KMS-11 (cell line): ENCODE data around the gene FEM1A.
A peak's percentile ranks its signal among the peaks of the same experiment; 100 is the strongest.

Source experiments
- H2AFZ ChIP-seq: fragments of 200-600 bp; sonication (generic); 2 replicates; pipeline ENCODE4 v1.6.1; 2016; ENCODE audit warnings: antibody characterized with exemption, mixed run types, low read depth
- H3K27ac ChIP-seq: fragments of 200-600 bp; sonication (generic); 2 replicates; pipeline ENCODE4 v1.6.1; 2016; ENCODE audit warnings: mild to moderate bottlenecking, mixed run types
- H3K27me3 ChIP-seq: fragments of 200-600 bp; sonication (generic); 2 replicates; pipeline ENCODE4 v1.6.1; 2017; ENCODE audit warnings: mild to moderate bottlenecking, low read depth, mixed run types, moderate library complexity; ENCODE audit not compliant: insufficient read depth
- H3K36me3 ChIP-seq: fragments of 200-600 bp; sonication (generic); 2 replicates; pipeline ENCODE4 v1.6.1; 2017; ENCODE audit warnings: mild to moderate bottlenecking, mixed run types; ENCODE audit not compliant: insufficient read depth
- H3K4me1 ChIP-seq: fragments of 200-600 bp; sonication (generic); 2 replicates; pipeline ENCODE4 v1.6.1; 2016; ENCODE audit warnings: mild to moderate bottlenecking, low read depth, mixed run types; ENCODE audit not compliant: poor library complexity, severe bottlenecking
- H3K4me2 ChIP-seq: fragments of 200-600 bp; sonication (generic); 2 replicates; pipeline ENCODE4 v1.7.0; 2016; ENCODE audit warnings: mild to moderate bottlenecking, mixed run types
- H3K4me3 ChIP-seq: fragments of 200-600 bp; sonication (generic); IDR thresholded peaks from 2 replicates; pipeline ENCODE4 v1.6.1; 2017; ENCODE audit warnings: low read depth, low read length, mixed read lengths; ENCODE audit not compliant: insufficient read depth
- H3K79me2 ChIP-seq: fragments of 200-600 bp; sonication (generic); 2 replicates; pipeline ENCODE4 v1.6.1; 2016; ENCODE audit warnings: low read depth, mixed run types; ENCODE audit not compliant: insufficient read depth
- H3K9ac ChIP-seq: fragments of 200-600 bp; sonication (generic); 2 replicates; pipeline ENCODE4 v1.6.1; 2016; ENCODE audit warnings: mild to moderate bottlenecking, mixed run types
- H4K20me1 ChIP-seq: fragments of 200-600 bp; sonication (generic); 2 replicates; pipeline ENCODE4 v1.6.1; 2016; ENCODE audit warnings: mild to moderate bottlenecking, mixed run types; ENCODE audit not compliant: insufficient read depth
- CTCF ChIP-seq: fragments of 200-600 bp; sonication (generic); conservative IDR thresholded peaks from 2 replicates; pipeline ENCODE4 v1.6.1; 2017; ENCODE audit warnings: low read depth, mild to moderate bottlenecking, antibody characterized with exemption, low read length, moderate library complexity, mixed read lengths

Gene FEM1A

GRCh38 chr19:4815426-4816201, 24.1 kb downstream of the FEM1A start:
- Histone ChIP-seq H3K27me3 (no peaks in the 10 kb centered on the region), H3K4me2 (peak overlapping the region; percentile 67; the same call in 1 of the 2 replicates), H3K4me1 (peaks cover 36% of the 10 kb centered on the region), H3K36me3 (no peaks in the 10 kb centered on the region), H3K27ac (no peak overlapping the region), H3K79me2 (no peaks in the 10 kb centered on the region), H3K9ac (no peak overlapping the region), H4K20me1 (no peaks in the 10 kb centered on the region), H2AFZ (peak overlapping the region; percentile 36; the same call in 1 of the 2 replicates), H3K4me3 (no peak overlapping the region)
- TF ChIP-seq CTCF: no peak

DNA sequence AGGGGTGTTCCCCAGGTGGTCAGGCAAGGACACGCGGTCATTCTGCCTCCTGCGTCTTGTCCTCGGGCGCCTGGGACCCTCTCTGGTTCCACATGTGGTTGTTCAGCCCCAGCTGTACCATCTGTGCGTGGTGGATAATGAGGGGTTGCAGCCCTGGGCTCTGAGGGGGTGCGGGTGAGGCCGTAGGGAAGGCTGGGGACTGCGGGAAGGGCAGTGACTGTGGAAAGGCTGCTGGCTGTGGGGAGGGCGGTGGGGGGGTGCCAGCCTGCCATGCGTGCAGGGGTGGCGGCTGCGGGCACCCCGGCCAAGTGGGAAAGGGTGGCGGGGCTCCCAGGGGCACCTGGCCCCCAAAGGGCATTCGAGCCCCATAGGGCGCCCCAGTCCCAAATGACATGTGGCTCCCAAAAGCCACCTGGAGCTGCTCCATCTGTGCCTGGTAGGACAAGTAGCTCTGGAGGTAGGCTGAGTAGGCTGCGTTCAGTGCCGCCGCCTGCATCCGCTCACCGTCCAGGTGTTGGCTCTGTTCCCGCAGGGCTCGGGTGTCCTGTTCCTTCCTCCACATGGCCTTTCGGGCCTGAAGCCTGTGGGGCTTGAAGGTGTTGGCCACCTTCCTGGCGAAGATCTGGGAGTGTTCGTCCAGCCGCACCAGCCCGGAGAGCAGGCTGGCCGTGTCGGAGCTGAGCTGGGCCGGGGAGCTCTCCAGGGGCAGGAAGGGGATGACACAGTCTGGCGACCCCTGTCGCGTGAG, 24.8 kb downstream of the FEM1A start:
- no peak overlapping the region for H3K27ac ChIP-seq
- H2AFZ ChIP-seq: peak overlapping the region; percentile 36; the same call in 1 of the 2 replicates
- H3K79me2 ChIP-seq: peaks cover 4% of the 10 kb centered on the region; the same call in 1 of the 2 replicates
- H3K9ac ChIP-seq: no peak overlapping the region
- H3K36me3 ChIP-seq: no peaks in the 10 kb centered on the region
- no peak for TF ChIP-seq CTCF
- no peaks in the 10 kb centered on the region for H4K20me1 ChIP-seq
- H3K4me2 ChIP-seq: no peak overlapping the region
- H3K27me3 ChIP-seq: no peaks in the 10 kb centered on the region
- H3K4me1 ChIP-seq: peaks cover 36% of the 10 kb centered on the region
- H3K4me3 ChIP-seq: no peak overlapping the region

DNA sequence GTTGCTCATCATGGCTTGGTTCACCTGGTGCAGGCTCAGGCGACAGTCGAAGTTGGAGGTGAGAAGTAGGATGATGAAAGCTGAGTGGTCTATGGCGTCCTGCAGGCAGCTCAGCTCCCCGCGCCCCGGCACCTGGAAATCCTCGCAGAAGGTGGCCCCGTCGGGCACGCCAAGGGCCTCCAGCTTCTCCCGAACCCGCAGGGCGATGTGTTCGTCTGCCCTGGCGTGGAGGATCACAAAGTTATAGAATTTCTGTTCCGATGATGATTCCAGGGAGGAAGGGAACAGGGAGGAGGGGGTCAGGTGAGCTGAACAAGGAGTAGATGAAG, 25.4 kb downstream of the FEM1A start:
- no peak overlapping the region for H2AFZ ChIP-seq
- peaks cover 36% of the 10 kb centered on the region for H3K4me1 ChIP-seq
- no peak for TF ChIP-seq CTCF
- H3K4me2 ChIP-seq: no peak overlapping the region
- H3K4me3 ChIP-seq: no peak overlapping the region
- no peaks in the 10 kb centered on the region for H4K20me1 ChIP-seq
- H3K27me3 ChIP-seq: no peaks in the 10 kb centered on the region
- peaks cover 4% of the 10 kb centered on the region; the same call in 1 of the 2 replicates for H3K79me2 ChIP-seq
- no peak overlapping the region for H3K9ac ChIP-seq
- H3K36me3 ChIP-seq: no peaks in the 10 kb centered on the region
- no peak overlapping the region for H3K27ac ChIP-seq

DNA sequence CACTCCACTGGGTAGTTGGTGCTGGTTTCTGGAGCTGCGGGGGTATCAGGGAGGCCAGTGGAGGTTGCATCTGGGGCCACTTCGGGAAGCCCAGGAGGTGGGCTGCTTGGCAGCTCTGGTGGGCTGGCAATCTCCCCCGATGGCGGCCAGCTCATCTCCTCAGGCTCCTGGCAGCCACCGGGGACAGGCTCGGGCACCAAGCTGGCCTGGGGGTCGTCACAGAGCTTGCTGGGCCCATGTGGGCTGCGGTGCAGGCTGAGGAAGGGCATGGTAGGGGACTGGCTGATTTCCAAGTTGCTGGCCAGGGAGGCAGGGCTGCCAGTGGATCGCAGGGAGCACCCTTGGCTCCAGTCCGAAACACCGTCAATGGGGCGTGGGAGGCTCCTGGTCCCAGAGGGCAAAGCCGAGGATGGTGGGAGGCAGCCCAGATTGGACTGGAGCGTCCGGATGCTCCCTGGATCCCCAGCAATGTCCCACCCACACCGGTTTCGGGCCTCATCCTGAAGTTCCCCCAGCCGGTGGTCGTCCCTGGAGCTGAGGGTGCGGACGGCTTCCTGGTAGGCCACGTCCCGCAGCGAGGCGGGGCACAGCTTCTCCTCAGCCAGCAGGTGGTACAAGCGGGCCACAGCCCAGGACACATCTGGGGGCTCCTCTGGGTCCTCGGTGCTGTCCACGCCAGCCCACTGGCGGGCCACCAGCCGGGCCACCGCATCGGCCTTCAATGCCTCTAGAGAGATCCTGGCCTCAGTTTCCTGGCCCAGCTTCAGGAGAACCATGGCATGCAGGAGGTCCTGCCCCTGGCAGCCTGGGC, 26.1 kb downstream of the FEM1A start:
- H3K27ac ChIP-seq: no peak overlapping the region
- H3K27me3 ChIP-seq: no peaks in the 10 kb centered on the region
- H4K20me1 ChIP-seq: no peaks in the 10 kb centered on the region
- no peaks in the 10 kb centered on the region for H3K36me3 ChIP-seq
- no peak overlapping the region for H3K9ac ChIP-seq
- no peak for TF ChIP-seq CTCF
- H3K4me1 ChIP-seq: peaks cover 34% of the 10 kb centered on the region
- peaks cover 4% of the 10 kb centered on the region; the same call in 1 of the 2 replicates for H3K79me2 ChIP-seq
- no peak overlapping the region for H3K4me2 ChIP-seq
- no peak overlapping the region for H3K4me3 ChIP-seq
- H2AFZ ChIP-seq: no peak overlapping the region
